ENCODE measurements around the gene OR4D6.
A peak's percentile ranks its signal among the peaks of the same experiment; 100 is the strongest.
"Not testable (repeated sequence)": the region's sequence is repeated elsewhere in the genome, so short reads cannot be mapped to it uniquely, and the experiment has no call there.

Gene OR4D6

DNA sequence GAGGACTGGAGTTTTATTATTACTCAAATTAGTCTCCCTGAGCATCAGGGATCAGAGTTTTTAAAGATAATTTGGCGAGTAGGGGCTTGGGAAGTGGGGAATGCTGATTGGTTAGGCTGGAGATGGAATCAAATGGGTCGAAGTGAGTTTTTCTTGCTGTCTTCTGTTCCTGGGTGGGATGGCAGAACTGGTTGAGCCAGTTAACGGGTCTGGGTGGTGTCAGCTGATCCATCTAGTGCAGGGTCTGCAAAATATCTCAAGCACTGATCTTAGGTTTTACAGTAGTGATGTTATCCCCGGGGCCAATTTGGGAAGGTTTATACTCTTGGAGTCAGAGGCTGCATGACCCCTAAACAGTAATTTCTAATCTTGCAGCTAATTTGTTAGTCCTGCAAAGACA lies 31.6 kb upstream of the OR4D6 start:
- TF ChIP-seq CTCF (IDR thresholded peaks at IDR 0.05; ENCODE audit: insufficient read depth, low read depth, low read length, missing control alignments) = no peak
- DNase-seq (ENCODE audit: low read depth) = no peak
- H3K4me3 ChIP-seq (ENCODE audit: low read length) = no peak overlapping the region

DNA sequence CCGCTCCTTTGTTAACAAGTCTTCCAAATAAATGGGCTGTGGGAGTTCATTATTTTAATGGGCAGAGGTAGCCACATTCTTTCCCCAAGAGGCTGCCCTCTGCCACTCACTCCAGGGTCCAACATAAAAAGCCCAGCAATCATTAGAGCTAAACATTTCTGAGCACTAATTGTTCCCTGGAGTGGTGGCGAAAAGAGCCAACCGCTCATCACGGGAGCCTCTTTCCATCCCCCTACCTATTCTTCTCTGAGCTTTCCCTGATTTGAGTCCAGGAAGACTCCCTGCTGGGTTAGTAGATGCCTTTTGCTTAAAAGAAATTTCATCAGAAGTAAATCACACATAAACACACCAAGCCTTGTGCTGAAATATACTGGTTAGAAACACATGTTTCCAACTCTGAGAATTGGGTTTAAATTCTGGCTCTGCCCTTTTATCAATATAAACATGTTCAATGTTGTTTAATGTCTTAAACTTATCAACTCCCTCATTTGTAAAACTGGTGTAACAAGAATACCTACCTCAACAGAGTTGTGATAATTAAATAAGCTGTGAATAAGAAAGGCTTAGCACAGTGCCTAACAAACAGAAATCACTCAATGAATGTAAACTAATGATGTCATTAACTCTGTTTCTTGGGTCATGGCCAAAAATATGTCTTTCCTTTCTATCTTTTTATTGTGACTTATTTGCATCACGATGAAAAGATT lies 30.2 kb upstream of the OR4D6 start, which contains the start of gene OR5A2:
TSS of gene OR5A2 (minus strand) at position 53 of the 707 bp plus-strand sequence. CDS start 3,460 bp downstream, outside the sequence.
- DNase-seq (ENCODE audit: low read depth) = peak; percentile 26
- no peak within 1 kb of the TSS for H3K4me3 ChIP-seq (ENCODE audit: low read length)
- TF ChIP-seq CTCF (IDR thresholded peaks at IDR 0.05; ENCODE audit: insufficient read depth, low read depth, low read length, missing control alignments) = no peak

GRCh38 chr11:59427068-59427382 lies 29.7 kb upstream of the OR4D6 start:
- DNase-seq (ENCODE audit: low read depth) = peak; percentile 14
- no peak for TF ChIP-seq CTCF (IDR thresholded peaks at IDR 0.05; ENCODE audit: insufficient read depth, low read depth, low read length, missing control alignments)
- no peak overlapping the region for H3K4me3 ChIP-seq (ENCODE audit: low read length)

GRCh38 chr11:59429924-59430516 lies 26.7 kb upstream of the OR4D6 start:
- no peak overlapping the region for H3K4me3 ChIP-seq (ENCODE audit: low read length)
- DNase-seq (ENCODE audit: low read depth) = peak; percentile 70
- peak; percentile 74 for TF ChIP-seq CTCF (IDR thresholded peaks at IDR 0.05; ENCODE audit: insufficient read depth, low read depth, low read length, missing control alignments)

- no peak for DNase-seq (ENCODE audit: low read depth)
- no peak within 1 kb of the TSS for H3K4me3 ChIP-seq (ENCODE audit: low read length)
- TF ChIP-seq CTCF (IDR thresholded peaks at IDR 0.05; ENCODE audit: insufficient read depth, low read depth, low read length, missing control alignments) = no peak
Measured at GRCh38 chr11:59436169-59436568, 20.6 kb upstream of the OR4D6 start, which contains the start of gene OR5A1. OR5A1 (plus strand) TSS chr11:59436469; CDS start chr11:59443169, 6,700 bp downstream.

DNA sequence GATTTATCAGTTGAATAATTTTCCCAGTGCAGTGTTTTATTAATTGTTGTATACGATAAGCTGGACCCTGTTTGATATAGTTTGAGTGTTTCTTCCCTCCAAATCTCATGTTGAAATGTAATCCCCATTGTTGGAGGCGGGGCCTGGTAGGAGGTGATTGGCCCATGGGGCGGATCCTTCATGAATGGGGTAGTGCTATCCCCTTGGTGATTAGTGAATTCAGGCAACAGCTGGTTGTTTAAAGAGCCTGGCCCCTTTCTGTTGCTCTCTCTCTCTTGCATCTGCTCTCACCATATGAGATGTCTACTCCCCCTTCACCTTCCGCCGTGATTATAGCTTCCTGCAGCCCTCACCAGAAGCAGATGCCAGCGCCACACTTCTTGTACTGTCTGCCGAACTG lies 19.0 kb upstream of the OR4D6 start:
- TF ChIP-seq CTCF (IDR thresholded peaks at IDR 0.05; ENCODE audit: insufficient read depth, low read depth, low read length, missing control alignments) = no peak
- no peak overlapping the region for H3K4me3 ChIP-seq (ENCODE audit: low read length)
- no peak for DNase-seq (ENCODE audit: low read depth)

DNA sequence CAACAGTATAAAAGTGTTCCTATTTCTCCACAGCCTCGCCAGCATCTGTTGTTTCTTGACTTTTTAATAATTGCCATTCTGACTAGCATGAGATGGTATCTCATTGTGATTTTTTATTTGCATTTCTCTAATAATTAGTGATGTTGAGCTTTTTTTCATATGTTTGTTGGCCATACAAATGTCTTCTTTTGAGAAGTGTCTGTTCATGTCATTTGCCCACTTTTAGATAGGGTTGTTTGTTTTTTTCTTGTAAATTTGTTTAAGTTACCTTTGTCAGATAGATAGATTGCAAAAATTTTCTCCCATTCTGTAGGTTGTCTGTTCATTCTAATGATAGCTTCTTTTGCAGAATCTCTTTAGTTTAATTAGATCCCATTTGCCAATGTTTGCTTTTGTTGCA lies 11.1 kb upstream of the OR4D6 start:
- not testable (repeated sequence) for DNase-seq (ENCODE audit: low read depth); H3K4me3 ChIP-seq (ENCODE audit: low read length)

All from epithelial cell of esophagus (primary cell).